OCI-LY1 (cell line): Measurements from ENCODE around the gene WNT7B.

ENCODE experiments used
- CTCF ChIP-seq: fragments of 200-600 bp; sonication (generic), shearing (Covaris generic); IDR thresholded peaks from 2 replicates; pipeline ENCODE4 v1.5.1; 2017; ENCODE audit warnings: mild to moderate bottlenecking, antibody characterized with exemption, low read length, moderate library complexity, mixed read lengths
- EZH2 ChIP-seq: fragments of 200-600 bp; sonication (generic), shearing (Covaris generic); IDR thresholded peaks from 2 replicates; pipeline ENCODE4 v1.8.0; 2017; ENCODE audit warnings: borderline replicate concordance, mixed run types, mild to moderate bottlenecking, antibody characterized with exemption, low read length, moderate library complexity, mixed read lengths

GRCh38 chr22:45905924-45906865 is 70.8 kb downstream of the WNT7B start:
- TF ChIP-seq CTCF, result no peak
- TF ChIP-seq EZH2, result no peak
